Epithelial cell of esophagus (primary cell): Measurements from ENCODE around the gene FBXO34.

Source experiments
- DNase-seq: peaks from one replicate; pipeline ENCODE4 v3.0.0; 2010; ENCODE audit warnings: low read depth
- H3K4me3 ChIP-seq: 2 replicates; pipeline ENCODE4 v1.5.1; 2011; ENCODE audit warnings: mild to moderate bottlenecking, low read length, control low read depth
- TF ChIP-seq, protein P1 (sequence below): IDR thresholded peaks from 2 replicates; pipeline ENCODE4 v1.5.1; 2011; ENCODE audit warnings: low read depth, mild to moderate bottlenecking, low read length, control low read depth, inconsistent platforms; ENCODE audit not compliant: insufficient read depth; ENCODE audit errors: missing control alignments

FBXO34 gene

GRCh38 chr14:55399852-55400251 is 128.6 kb downstream of the FBXO34 start:
- no peak overlapping the region for H3K4me3 ChIP-seq
- peak; percentile 6 for DNase-seq
- TF ChIP-seq, protein P1, sequence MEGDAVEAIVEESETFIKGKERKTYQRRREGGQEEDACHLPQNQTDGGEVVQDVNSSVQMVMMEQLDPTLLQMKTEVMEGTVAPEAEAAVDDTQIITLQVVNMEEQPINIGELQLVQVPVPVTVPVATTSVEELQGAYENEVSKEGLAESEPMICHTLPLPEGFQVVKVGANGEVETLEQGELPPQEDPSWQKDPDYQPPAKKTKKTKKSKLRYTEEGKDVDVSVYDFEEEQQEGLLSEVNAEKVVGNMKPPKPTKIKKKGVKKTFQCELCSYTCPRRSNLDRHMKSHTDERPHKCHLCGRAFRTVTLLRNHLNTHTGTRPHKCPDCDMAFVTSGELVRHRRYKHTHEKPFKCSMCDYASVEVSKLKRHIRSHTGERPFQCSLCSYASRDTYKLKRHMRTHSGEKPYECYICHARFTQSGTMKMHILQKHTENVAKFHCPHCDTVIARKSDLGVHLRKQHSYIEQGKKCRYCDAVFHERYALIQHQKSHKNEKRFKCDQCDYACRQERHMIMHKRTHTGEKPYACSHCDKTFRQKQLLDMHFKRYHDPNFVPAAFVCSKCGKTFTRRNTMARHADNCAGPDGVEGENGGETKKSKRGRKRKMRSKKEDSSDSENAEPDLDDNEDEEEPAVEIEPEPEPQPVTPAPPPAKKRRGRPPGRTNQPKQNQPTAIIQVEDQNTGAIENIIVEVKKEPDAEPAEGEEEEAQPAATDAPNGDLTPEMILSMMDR, result no peak

DNA sequence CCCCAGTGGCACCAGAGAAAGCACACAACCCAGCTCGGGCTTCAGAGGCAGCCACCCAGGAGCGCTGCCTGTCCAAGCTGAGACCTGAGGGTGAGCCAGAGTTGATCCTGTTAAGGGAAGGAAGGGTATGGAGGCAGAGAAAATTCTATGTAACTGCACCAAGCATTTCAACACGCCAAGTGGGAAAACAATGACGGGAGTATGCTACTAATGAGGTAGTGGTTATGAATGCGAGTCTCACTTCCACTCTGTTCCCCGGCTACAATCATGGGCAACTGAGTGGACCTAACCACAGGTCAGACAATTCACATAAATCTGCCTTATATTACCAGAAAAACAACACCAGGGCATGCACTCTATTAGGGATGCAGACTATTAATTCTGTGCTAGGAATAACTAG is 130.5 kb downstream of the FBXO34 start:
- no peak overlapping the region for H3K4me3 ChIP-seq
- TF ChIP-seq, protein P1, result no peak
- DNase-seq, result no peak
